BLaER1 (cell line): ENCODE measurements around the gene SSBP2.
"Not testable (repeated sequence)": the region's sequence is repeated elsewhere in the genome, so short reads cannot be mapped to it uniquely, and the experiment has no call there.

Experiments used
- H3K27ac ChIP-seq: shearing (Covaris generic); formaldehyde crosslinking; 2 replicates; pipeline ENCODE4 v1.8.1; 2022
- H3K27me3 ChIP-seq: shearing (Covaris generic); formaldehyde crosslinking; 2 replicates; pipeline ENCODE4 v1.8.1; 2022
- H3K36me3 ChIP-seq: shearing (Covaris generic); formaldehyde crosslinking; 2 replicates; pipeline ENCODE4 v1.8.1; 2022
- H3K4me1 ChIP-seq: shearing (Covaris generic); formaldehyde crosslinking; 2 replicates; pipeline ENCODE4 v1.8.1; 2022
- H3K4me2 ChIP-seq: shearing (Covaris generic); formaldehyde crosslinking; 2 replicates; pipeline ENCODE4 v1.8.1; 2022
- H3K4me3 ChIP-seq: shearing (Covaris generic); formaldehyde crosslinking; 2 replicates; pipeline ENCODE4 v1.8.1; 2022
- H3K9ac ChIP-seq: shearing (Covaris generic); formaldehyde crosslinking; 2 replicates; pipeline ENCODE4 v1.8.1; 2022
- H3K9me3 ChIP-seq: shearing (Covaris generic); formaldehyde crosslinking; 2 replicates; pipeline ENCODE4 v1.8.1; 2022
- H4K20me1 ChIP-seq: shearing (Covaris generic); formaldehyde crosslinking; 2 replicates; pipeline ENCODE4 v1.8.1; 2022
- Cebpa-rat ChIP-seq: shearing (Covaris generic); IDR thresholded peaks from 2 replicates; pipeline ENCODE4 v1.8.1; 2022

Gene SSBP2

DNA sequence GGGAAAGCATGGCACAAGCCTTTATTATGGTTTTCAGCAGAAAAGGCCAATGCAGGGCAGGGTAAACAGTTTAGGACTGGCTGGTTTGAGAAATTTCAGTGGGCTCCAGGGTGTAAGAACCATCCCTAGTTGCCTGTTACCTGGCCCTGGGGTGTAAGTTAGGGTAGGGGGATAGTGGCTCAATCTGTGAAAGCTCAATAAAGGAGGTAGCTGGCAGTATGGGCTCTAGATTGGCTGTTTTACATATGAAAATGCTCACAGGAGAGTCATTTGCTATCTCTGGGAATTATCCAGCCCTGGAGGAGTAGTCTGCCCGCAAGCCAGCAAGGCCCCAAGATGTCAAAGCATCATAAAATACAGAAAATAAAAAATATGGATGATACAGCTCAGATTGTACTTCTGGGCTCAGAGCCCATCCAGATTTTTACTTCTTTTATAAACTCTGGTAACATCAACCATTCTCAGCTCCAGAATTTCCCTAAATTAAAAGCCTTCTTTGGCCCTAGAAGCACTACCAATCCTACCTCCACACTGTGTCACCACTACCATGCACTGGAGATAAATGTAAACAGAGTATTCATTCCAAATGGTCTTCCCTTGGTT is 31.1 kb downstream of the SSBP2 start:
- H4K20me1 ChIP-seq, result peaks cover 100% of the 10 kb centered on the region
- H3K4me2 ChIP-seq, result peak overlapping the region; percentile 64
- H3K27ac ChIP-seq, result no peak overlapping the region
- no peak overlapping the region for H3K9ac ChIP-seq
- H3K9me3 ChIP-seq, result 0 out of 2 replicates have a peak, but pooled peaks cover 3% of the 10 kb centered on the region
- H3K27me3 ChIP-seq, result no peaks in the 10 kb centered on the region
- no peak for TF ChIP-seq Cebpa-rat
- peaks cover 46% of the 10 kb centered on the region for H3K4me1 ChIP-seq
- H3K36me3 ChIP-seq, result peaks cover 23% of the 10 kb centered on the region
- H3K4me3 ChIP-seq, result no peak overlapping the region

DNA sequence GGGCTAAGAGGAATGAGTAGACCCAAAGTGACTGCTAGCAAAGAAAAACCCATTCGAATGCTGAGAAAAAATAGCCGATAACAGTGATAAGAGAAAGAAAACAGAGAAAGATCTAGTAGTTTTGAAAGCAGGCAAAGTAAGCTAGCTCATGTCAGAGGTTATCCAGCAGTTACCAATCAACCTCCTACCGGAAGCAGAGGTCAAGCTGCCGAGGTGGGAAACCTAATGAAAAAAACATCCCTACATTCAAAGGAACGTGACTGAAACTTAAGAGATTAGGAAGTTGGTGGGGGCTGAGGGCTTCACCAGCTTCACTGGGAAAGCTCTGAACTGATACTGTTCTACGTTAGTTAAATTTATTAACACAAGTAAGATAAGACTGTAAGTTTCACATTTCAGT is 32.6 kb downstream of the SSBP2 start:
- Histone ChIP-seq H3K27ac (no peak overlapping the region), H3K4me2 (peak overlapping the region; percentile 64)

GRCh38 chr5:81717860-81718259 is 33.0 kb downstream of the SSBP2 start:
- Histone ChIP-seq H3K4me2 (peak overlapping the region; percentile 64), H3K27me3 (no peaks in the 10 kb centered on the region), H3K9me3 (0 out of 2 replicates have a peak, but pooled peaks cover 5% of the 10 kb centered on the region), H3K9ac (no peak overlapping the region), H3K4me3 (no peak overlapping the region), H3K36me3 (peaks cover 24% of the 10 kb centered on the region), H3K27ac (no peak overlapping the region), H4K20me1 (peaks cover 95% of the 10 kb centered on the region), H3K4me1 (peaks cover 43% of the 10 kb centered on the region)
- no peak for TF ChIP-seq Cebpa-rat

More for the DNA sequence above, 32.6 kb downstream of the SSBP2 start:
- peaks cover 43% of the 10 kb centered on the region for H3K4me1 ChIP-seq
- no peaks in the 10 kb centered on the region for H3K27me3 ChIP-seq
- no peak for TF ChIP-seq Cebpa-rat
- 0 out of 2 replicates have a peak, but pooled peaks cover 5% of the 10 kb centered on the region for H3K9me3 ChIP-seq
- 0 out of 2 replicates have a peak overlapping the region, but pooled peaks have one; percentile 12 for H3K9ac ChIP-seq
- H4K20me1 ChIP-seq, result peaks cover 95% of the 10 kb centered on the region
- no peak overlapping the region for H3K4me3 ChIP-seq
- peaks cover 22% of the 10 kb centered on the region for H3K36me3 ChIP-seq

DNA sequence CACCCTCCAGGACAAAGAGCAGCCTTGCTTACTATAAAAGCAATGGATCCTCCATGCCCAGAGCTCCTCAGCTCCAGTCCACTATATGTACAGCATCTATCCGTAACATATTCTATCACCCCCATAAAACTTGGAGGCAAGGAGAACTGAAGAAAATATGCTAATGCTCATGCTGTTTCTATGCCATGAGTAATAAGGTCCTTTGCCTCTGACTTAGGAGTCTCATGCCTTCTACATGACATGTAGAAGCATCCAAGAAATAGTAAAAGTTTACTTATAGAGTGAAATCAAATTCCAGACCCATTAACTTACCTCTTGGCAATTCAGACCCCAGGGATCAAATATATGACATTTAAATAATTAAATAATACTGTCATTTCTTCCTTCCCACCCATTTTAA is 33.7 kb downstream of the SSBP2 start:
- no peak overlapping the region for H3K4me3 ChIP-seq
- H3K27me3 ChIP-seq, result no peaks in the 10 kb centered on the region
- no peak overlapping the region for H3K4me2 ChIP-seq
- H3K27ac ChIP-seq, result no peak overlapping the region
- H4K20me1 ChIP-seq, result peaks cover 93% of the 10 kb centered on the region
- peaks cover 27% of the 10 kb centered on the region for H3K36me3 ChIP-seq
- TF ChIP-seq Cebpa-rat, result no peak
- no peak overlapping the region for H3K9ac ChIP-seq
- H3K4me1 ChIP-seq, result peaks cover 43% of the 10 kb centered on the region
- 0 out of 2 replicates have a peak, but pooled peaks cover 5% of the 10 kb centered on the region for H3K9me3 ChIP-seq

DNA sequence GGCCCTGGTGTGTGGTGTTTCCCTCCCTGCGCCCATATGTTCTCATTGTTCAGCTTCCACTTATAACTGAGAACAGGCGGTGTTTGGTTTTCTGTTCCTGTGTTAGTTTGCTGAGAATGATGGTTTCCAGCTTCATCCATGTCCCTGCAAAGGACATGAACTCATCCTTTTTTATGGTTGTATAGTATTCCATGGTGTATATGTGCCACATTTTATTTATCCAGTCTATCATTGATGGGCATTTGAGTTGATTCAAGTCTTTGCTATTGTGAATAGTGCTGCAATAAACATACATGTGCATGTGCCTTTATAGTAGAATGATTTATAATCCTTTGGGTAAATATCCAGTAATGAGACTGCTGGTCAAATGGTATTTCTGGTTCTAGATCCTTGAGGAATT is 36.8 kb downstream of the SSBP2 start:
- Histone ChIP-seq H3K36me3 (peaks cover 27% of the 10 kb centered on the region), H4K20me1 (peaks cover 92% of the 10 kb centered on the region), H3K4me1 (peaks cover 16% of the 10 kb centered on the region)
- H3K4me3 ChIP-seq, H3K4me2 ChIP-seq, H3K27ac ChIP-seq, H3K9me3 ChIP-seq, H3K9ac ChIP-seq, H3K27me3 ChIP-seq: not testable (repeated sequence)

DNA sequence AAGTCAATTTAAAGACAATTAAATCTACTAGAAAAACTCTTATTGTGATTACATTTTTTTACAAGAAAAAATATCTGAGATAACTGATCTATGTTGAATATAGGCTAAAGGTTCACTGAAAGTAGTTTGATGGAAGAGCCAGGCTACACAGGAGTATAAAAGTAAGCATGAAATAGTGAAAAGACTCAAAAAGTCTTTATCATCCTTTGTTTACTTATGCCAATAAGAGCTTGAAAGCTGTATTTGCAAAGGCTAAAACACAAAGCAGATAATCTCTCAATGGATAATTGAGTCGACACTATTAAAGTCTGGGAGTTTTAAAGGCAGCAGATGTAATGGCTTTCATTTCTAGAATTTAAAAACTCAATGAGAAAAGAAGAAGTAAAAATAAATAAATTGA is 42.0 kb downstream of the SSBP2 start:
- Histone ChIP-seq H3K4me3 (no peak overlapping the region), H3K36me3 (peaks cover 45% of the 10 kb centered on the region), H3K4me1 (no peaks in the 10 kb centered on the region), H3K9ac (no peak overlapping the region), H3K4me2 (no peak overlapping the region), H3K27me3 (no peaks in the 10 kb centered on the region), H4K20me1 (peaks cover 87% of the 10 kb centered on the region), H3K9me3 (peaks cover 22% of the 10 kb centered on the region), H3K27ac (no peak overlapping the region)
- TF ChIP-seq Cebpa-rat, result no peak

DNA sequence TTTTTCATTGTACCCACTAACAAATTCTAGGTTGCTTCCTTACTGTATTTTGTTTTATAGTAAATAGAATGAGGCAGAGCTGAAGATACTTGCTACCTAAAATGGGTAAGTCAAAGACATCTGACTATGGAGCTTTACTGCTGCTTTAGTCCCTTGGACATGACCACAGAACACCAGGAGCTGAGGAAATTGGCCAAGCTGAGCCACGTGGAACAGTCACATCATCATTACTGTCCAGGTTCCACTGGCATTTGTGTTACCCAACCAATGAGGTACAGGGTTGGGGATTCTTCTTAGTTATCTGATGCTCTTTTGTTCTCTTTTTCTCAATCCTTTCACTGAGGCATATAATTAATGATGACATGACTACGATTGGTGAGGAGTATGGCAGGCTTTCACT is 47.1 kb downstream of the SSBP2 start:
- no peak overlapping the region for H3K27ac ChIP-seq
- H3K4me1 ChIP-seq, result no peaks in the 10 kb centered on the region
- no peak overlapping the region for H3K4me3 ChIP-seq
- H3K9ac ChIP-seq, result no peak overlapping the region
- no peak for TF ChIP-seq Cebpa-rat
- H3K36me3 ChIP-seq, result peaks cover 81% of the 10 kb centered on the region
- H3K4me2 ChIP-seq, result no peak overlapping the region
- H3K27me3 ChIP-seq, result peaks cover 4% of the 10 kb centered on the region; the same call in 1 of the 2 replicates
- peaks cover 68% of the 10 kb centered on the region for H3K9me3 ChIP-seq
- peaks cover 70% of the 10 kb centered on the region for H4K20me1 ChIP-seq

- peaks cover 58% of the 10 kb centered on the region for H3K9me3 ChIP-seq
- no peak overlapping the region for H3K4me3 ChIP-seq
- H3K4me2 ChIP-seq, result no peak overlapping the region
- no peaks in the 10 kb centered on the region for H3K4me1 ChIP-seq
- peaks cover 72% of the 10 kb centered on the region for H3K36me3 ChIP-seq
- H3K27me3 ChIP-seq, result peaks cover 4% of the 10 kb centered on the region; the same call in 1 of the 2 replicates
- TF ChIP-seq Cebpa-rat, result no peak
- H3K27ac ChIP-seq, result no peak overlapping the region
- H4K20me1 ChIP-seq, result peaks cover 61% of the 10 kb centered on the region; the same call in 1 of the 2 replicates
- H3K9ac ChIP-seq, result no peak overlapping the region
Observed at GRCh38 chr5:81700166-81700565, 50.7 kb downstream of the SSBP2 start.

GRCh38 chr5:81698813-81699212 is 52.1 kb downstream of the SSBP2 start:
- no peak overlapping the region for H3K27ac ChIP-seq
- no peak overlapping the region for H3K4me2 ChIP-seq
- TF ChIP-seq Cebpa-rat, result no peak
- peaks cover 67% of the 10 kb centered on the region; the same call in 1 of the 2 replicates for H4K20me1 ChIP-seq
- H3K4me3 ChIP-seq, result no peak overlapping the region
- H3K9me3 ChIP-seq, result peaks cover 60% of the 10 kb centered on the region
- H3K9ac ChIP-seq, result no peak overlapping the region
- peaks cover 4% of the 10 kb centered on the region; the same call in 1 of the 2 replicates for H3K4me1 ChIP-seq
- H3K36me3 ChIP-seq, result peaks cover 74% of the 10 kb centered on the region
- H3K27me3 ChIP-seq, result peaks cover 4% of the 10 kb centered on the region; the same call in 1 of the 2 replicates
